HG03103 (cell line): ENCODE results near the gene LRRK1.

Experiments used
- ATAC-seq: cut with Tn5 transposase; IDR thresholded peaks from one replicate; pipeline ENCODE4 v1.9.1; 2021; ENCODE audit warnings: low read depth; ENCODE audit not compliant: unreplicated experiment

The LRRK1 gene

DNA sequence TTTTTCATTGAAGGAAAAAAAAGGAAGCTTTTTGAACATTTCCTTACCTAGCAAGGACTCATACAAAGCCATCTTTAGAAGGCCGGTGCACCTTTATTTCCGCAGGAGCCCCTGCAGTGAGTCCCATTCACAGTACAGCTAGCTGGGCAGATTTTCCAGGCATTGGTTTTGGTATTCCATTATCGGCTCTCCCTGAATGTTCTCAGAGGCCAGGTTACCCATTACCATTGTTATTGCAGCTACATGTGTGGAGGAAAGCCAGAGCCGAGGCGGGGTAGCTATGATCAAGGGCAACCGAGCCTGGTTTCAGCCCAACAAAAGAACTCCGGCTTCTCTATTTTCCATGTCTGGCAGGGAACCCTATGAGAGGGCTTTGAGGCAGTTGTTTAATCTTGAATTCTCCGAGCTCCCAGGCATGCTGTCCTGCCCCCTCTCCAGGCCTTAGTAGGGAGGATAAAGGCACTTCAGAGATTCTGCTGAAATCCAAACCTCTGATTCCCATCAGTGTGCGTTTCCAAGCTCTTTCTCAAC is 100.3 kb downstream of the LRRK1 start:
- no peak for ATAC-seq

- ATAC-seq = no peak
Observed at GRCh38 chr15:101020451-101020850, 101.3 kb downstream of the LRRK1 start.

DNA sequence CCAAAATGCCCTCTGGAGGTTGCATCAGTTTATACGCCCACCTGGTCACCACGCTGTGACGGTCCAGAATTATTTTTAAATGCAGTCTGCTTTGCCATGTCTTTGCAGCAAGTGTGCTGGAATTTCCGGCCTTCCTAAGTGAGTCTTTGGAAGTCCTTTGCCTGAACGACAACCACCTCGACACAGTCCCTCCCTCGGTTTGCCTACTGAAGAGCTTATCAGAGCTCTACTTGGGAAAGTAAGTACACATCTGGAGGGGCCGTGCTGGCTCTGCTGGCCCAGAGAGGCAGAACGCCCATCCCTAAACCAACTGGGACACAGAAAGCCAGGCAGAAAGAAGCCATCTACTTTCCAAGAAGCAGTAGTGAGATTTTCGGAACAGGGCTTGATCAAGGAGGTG is 101.8 kb downstream of the LRRK1 start:
- no peak for ATAC-seq

GRCh38 chr15:101022306-101022705 is 103.1 kb downstream of the LRRK1 start:
- ATAC-seq = no peak

DNA sequence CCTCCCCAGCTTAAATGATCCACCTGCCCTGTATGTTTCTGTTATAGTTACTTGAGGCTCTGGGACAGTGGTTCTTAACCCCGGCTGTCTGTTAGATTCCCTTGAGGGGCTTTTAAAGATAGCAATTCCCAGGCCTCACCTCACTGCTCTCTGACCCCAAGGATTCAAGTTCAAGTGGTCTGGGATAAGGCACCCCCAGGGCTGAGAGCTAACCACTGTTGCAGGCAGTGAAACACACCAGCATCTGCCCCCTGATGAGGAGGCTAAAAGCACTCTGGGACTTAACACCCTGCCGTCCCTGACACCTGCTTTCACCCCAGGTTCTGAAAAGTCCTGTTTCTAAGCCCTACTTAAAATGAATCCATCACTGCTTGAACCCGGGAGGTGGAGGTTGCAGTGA is 103.7 kb downstream of the LRRK1 start:
- ATAC-seq = no peak

- ATAC-seq = no peak
Observed at GRCh38 chr15:101023501-101024072, 104.4 kb downstream of the LRRK1 start.

- no peak for ATAC-seq
Observed at GRCh38 chr15:101024073-101024695, 105.0 kb downstream of the LRRK1 start.

GRCh38 chr15:101024706-101025500 is 105.7 kb downstream of the LRRK1 start:
- no peak for ATAC-seq

DNA sequence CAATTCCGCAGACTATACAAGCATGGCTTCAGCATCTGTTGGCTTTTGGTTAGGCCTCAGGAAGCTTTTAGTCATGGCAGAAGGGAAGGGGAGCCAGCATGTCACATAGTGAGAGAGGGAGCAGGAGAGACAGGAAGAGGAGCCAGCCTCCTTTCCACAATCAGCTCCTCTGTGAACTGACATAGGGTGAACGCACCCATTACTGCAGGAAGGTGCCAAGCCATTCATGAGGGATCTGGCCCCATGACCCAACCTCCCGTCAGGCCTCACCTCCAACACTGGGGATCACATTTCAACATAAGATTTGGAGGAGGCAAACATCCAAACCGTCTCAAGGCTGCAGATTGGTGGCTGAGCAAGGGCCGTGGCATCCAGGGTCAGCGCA is 106.3 kb downstream of the LRRK1 start:
- ATAC-seq = no peak

- ATAC-seq = no peak
Observed at GRCh38 chr15:101025896-101026631, 106.9 kb downstream of the LRRK1 start.

DNA sequence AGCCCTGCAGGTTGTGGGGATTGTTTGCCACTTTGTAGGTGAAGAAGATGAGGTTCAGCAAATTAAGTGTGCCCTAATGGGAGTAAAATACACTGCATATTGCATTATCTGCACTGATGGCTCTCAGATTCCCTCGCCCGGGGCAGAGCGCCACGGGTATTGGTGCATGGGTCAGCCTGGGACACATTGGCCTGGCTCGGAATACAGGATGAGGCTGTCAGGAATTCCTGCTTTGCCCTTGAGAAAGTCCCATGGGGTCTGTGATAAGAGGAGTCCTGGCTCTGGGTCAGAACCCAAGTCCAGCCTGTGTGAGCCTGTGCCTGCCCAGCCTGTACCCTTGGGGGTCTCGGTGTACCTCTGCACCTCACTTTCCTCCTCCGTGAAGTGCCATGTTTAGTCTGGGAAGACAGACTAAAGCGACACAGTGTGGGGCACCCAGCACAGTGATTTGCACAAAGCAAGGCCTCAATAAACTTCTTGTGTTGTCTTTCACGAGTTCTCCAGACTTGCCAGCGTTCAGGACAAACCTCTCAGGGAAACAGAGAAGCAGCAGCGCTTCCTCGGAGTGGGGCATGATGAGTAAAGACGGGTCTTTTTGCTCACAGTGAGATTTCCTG is 107.6 kb downstream of the LRRK1 start:
- no peak for ATAC-seq

- no peak for ATAC-seq
Observed at GRCh38 chr15:101027273-101027901, 108.2 kb downstream of the LRRK1 start.

DNA sequence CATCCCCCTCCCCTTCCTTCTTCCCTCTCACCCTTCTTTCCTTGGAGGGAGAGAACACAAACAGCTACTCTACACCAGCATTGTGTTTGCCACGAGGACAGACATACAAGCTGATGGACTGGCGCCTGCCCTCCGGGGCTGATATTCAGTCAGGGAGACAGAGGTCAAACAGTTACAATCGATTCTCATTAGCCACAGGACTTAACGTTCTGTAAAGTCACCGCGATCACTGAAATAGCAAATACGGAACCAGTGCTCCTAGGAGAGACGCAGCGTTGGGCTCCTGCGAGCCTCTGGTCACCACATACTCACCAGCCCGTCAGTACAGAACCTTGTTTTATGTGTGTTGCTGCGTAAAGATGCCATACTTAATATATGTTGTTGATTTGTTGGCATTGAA is 108.8 kb downstream of the LRRK1 start:
- ATAC-seq = no peak

- no peak for ATAC-seq
Observed at GRCh38 chr15:101028321-101028720, 109.2 kb downstream of the LRRK1 start.

GRCh38 chr15:101028772-101029438 is 109.7 kb downstream of the LRRK1 start:
- ATAC-seq = no peak

- no peak for ATAC-seq
Observed at GRCh38 chr15:101029971-101030661, 111.0 kb downstream of the LRRK1 start.

GRCh38 chr15:101031213-101031612 is 112.1 kb downstream of the LRRK1 start:
- no peak for ATAC-seq

GRCh38 chr15:101033801-101034200 is 114.6 kb downstream of the LRRK1 start:
- ATAC-seq = no peak

- ATAC-seq = peak; percentile 68
Observed at GRCh38 chr15:101035611-101036010, 116.5 kb downstream of the LRRK1 start.
